ELR (cell line): Measurements from ENCODE around the gene SRCIN1.
A peak's percentile ranks its signal among the peaks of the same experiment; 100 is the strongest.
"Not testable (repeated sequence)": the region's sequence is repeated elsewhere in the genome, so short reads cannot be mapped to it uniquely, and the experiment has no call there.

Experiments used
- DNase-seq: peaks from one replicate; pipeline ENCODE4 v3.0.0-alpha.2; 2015; ENCODE audit warnings: low read depth

Gene SRCIN1

DNA sequence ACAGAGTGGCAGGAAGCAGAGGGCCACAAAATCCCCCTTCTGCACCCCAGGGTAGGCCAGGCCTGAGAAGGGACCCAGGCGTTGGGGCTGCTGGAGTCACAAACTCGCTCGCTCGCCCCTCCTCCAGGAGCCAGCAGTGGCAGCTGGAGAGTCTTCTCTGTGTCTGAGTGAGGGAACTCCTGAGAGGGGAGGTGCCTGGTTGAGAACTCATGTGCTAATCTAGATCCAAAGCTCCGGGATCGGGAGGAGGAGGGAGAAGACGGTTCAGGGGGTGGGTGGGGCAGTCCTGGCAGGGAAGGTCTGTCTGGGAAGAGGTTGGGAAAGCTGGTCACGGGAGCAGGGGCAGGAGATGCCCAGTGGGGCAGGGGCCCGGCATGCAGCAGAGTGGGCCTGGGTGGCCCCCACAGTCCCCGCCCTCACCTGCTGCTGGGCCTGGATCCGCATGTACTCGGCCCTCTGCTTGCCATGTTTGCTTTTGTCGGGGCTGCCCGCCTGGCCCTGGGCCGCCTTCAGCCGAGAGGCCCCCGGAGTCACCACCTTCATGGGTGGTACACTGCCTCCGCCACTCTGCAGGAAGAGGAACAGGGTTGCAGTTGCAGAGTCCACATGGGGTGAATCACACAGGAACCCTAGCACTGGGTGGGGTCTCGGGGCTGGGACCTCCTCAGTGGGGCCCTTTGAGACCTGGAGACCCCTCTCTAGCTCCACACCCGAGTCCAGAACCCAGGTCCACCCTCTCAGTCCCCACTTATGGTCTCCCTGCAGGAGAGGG is 62.2 kb downstream of the SRCIN1 start:
- DNase-seq, result no peak

GRCh38 chr17:38542286-38542685 is 63.5 kb downstream of the SRCIN1 start:
- no peak for DNase-seq

DNA sequence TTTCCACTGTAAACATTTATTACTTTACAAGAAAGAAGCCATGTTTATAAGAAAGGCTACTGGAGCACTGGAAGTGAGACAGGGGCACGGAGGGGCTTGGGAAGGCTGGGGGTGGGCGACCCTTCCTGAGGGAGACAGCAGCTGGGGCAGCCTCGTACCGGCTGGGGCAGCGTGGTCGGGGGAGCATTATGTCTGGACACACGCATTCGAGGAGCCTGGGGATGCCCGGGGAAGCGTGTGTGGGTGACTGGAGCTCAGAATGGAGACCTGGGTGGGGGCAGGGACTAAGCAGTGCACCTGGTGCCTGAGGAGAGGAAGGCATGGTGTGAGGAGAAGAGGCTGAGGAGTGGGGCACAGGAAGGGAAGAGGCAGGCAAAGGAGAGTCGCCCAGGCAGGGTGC is 64.5 kb downstream of the SRCIN1 start:
- no peak for DNase-seq

- DNase-seq, result no peak
These were observed 65.2 kb downstream of the SRCIN1 start for GRCh38 chr17:38540514-38541045.

DNA sequence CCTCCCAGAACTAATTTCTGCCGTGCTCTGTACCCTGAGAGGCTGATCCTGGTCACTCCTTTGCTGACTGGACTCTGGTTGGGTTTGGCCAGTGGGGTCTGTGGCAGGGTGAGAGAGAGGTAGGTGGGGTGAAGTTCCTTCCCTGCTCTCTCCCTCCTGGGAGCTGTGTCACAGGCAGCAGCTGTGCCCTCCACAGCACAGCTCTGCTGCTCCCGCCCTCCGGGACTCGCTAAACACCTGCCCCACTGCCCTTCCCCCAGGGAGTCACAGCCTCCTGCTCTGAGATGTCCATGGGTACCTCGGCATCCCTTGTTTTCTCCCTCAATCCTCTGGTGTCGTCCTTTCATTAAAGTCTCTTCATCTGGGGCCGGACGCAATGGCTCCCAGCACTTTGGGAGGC is 66.4 kb downstream of the SRCIN1 start:
- DNase-seq, result no peak

- no peak for DNase-seq
These were observed 66.8 kb downstream of the SRCIN1 start for GRCh38 chr17:38538906-38539305.

- DNase-seq, result no peak
These were observed 69.1 kb downstream of the SRCIN1 start for GRCh38 chr17:38536661-38537060.

GRCh38 chr17:38535886-38536285 is 69.9 kb downstream of the SRCIN1 start:
- DNase-seq, result no peak

DNA sequence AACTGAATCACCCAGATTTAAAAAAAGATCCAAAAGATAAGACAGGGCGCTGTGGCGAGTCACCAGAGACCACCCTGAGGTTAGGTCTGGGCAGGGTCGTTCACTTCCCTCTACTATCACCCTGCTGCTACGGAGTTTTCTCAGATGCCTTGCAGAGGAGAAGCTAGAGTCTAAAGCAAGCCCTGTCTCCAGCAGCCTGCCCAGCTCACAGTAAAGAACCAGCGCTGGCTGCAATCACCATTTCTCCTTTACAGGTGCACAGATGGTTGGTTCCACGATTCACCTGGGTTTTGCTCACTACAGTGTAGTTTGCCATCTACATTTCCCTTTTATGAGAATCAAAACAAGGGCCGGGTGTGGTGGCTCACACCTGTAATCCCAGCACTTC is 71.3 kb downstream of the SRCIN1 start:
- DNase-seq, result no peak

- no peak for DNase-seq
These were observed 71.8 kb downstream of the SRCIN1 start for GRCh38 chr17:38533866-38534497.

DNA sequence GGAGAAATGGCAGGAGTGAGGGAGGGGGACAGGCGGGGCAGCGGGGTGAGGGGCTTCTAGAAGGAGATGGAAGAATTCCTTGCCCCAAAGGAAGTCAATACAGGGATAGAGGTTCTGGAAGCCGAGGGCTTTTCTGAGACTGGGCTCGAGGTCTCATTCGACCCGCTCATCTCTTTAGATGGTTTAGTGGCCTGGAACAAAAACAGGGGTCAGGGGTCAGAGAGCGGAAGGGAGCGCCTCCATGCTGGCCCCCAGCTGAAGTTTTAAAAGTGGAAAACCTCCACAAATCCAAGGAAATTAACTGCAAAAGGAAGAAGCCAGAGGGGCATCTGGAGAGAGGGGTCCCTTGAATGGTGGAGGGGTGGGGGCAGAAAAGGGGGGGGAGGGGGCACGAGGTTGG is 72.5 kb downstream of the SRCIN1 start:
- no peak for DNase-seq

- no peak for DNase-seq
These were observed 73.3 kb downstream of the SRCIN1 start for GRCh38 chr17:38532451-38532850.

GRCh38 chr17:38531761-38532160 is 74.0 kb downstream of the SRCIN1 start:
- not testable (repeated sequence) for DNase-seq

- DNase-seq, result not testable (repeated sequence)
These were observed 74.9 kb downstream of the SRCIN1 start for GRCh38 chr17:38530856-38531255.

GRCh38 chr17:38528141-38528540 is 77.6 kb downstream of the SRCIN1 start:
- DNase-seq, result not testable (repeated sequence)

GRCh38 chr17:38526526-38526925 is 79.2 kb downstream of the SRCIN1 start:
- DNase-seq, result not testable (repeated sequence)

DNA sequence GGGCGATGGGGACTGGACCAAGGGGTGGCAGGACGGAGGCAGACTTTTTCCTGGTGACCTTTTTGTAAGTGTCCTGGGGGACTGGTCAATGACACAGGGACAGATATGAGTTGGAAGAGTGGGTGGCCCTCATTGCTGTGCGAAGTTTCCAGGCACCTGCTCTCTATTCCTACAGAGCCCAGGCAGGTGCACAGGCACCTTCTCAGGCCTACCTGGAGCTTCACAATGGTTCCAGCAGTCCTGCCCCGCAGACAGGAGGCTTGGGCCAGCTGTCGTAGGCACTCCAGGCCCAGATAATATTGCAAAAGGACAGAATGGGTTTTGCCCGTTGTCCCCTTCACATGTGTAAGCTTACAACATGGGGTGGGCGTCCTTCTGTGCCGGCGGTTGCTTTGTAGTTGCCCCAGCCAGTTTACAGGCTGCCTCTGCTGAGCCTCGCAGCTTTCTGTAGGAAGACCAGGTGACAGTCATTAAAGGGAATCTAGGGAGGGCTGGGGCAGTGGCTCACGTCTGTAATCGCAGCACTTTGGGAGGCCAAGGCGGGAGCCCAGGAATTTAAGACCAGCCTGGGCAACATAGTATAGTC is 93.2 kb downstream of the SRCIN1 start:
- no peak for DNase-seq

DNA sequence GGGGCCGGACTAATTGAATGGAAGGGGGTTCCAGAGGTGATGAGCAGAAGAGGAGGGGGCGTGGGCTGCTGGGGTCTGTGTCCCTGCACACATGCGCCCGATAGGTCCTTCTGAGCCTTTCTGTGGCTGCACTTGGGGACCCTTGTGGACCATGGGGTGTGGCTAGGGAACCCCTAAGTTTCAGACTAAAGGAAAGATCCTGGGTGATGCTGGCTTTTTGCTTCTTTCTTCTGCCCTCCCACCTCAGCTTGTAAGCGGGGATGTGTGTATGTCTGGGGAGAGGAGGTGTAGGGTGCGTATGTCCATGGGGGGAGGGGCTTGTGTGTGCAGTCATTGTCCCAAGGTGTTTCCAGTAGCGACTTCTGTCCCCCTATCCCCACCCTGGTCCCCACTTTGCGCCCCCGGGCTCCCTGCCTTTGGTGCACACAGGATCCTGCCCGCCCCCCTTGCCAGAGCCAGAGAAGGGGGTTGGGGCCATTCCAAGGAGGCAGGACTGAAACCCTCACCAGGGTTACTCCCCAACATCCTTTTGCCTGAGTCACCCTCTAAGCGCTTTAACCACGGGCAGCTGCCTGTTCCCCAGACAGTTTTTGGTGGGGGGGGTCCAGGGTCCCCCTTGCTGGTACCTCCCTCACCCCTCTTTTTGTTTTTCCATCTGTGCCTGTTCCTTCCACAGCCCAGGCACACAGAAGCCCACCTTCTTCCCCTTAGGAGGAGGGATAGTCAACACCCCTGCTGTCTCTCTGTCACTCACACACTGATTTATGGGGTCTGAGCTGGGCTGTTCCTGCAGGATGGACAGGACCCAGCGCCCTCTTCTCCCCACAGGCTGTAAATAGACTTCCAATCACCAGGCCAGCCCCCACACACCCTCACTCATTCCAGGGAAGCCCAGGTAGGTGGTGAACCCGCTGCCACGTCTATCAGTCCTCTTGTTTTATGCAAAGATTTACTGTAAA is 94.3 kb downstream of the SRCIN1 start:
- DNase-seq, result peak; percentile 74

- DNase-seq, result no peak
These were observed 95.2 kb downstream of the SRCIN1 start for GRCh38 chr17:38510421-38511149.

DNA sequence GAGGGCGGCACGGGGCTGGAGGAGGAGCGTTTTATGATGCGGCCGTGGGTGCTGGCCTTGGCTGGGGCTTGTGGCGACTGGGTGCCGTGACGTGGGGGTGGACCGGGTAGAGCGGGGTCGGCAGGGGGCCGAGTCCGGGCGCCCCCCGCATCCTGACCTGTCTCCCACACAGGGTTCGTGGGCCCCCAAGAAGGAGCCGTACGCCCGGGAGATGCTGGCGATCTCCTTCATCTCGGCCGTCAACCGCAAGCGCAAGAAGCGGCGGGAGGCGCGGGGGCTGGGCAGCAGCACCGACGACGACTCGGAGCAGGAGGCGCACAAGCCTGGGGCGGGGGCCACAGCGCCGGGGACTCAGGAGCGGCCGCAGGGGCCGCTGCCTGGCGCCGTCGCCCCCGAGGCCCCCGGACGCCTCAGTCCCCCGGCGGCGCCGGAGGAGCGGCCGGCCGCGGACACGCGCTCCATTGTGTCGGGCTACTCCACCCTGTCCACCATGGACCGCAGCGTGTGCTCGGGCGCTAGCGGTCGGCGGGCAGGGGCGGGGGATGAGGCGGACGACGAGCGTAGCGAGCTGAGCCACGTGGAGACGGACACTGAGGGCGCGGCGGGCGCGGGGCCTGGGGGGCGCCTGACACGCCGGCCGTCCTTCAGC is 95.9 kb downstream of the SRCIN1 start:
- DNase-seq, result no peak
